Spleen (tissue), 7 donors: ENCODE measurements around the gene ARGFX.

Experiments used
- CTCF ChIP-seq, 11 experiments: fragments of 200-600 bp in 7 of 11; fragments of 450-650 bp in 4 of 11; sonication (generic) in 4 of 11; IDR thresholded peaks in 8 of 11; conservative IDR thresholded peaks in 3 of 11; 1 replicate in 7 of 11; 2 replicates in 4 of 11; pipeline versions ENCODE4 v1.4.0 to v1.8.0; 2016 to 2021; ENCODE audit warnings: antibody characterized with exemption in 11 of 11, inconsistent platforms in 4 of 11, mild to moderate bottlenecking in 1 of 11
- POLR2A ChIP-seq, 3 donors: fragments of 450-650 bp; IDR thresholded peaks; one replicate each; pipeline ENCODE4 v1.5.1; 2017; ENCODE audit warnings: antibody characterized with exemption in 3 of 3, mild to moderate bottlenecking in 1 of 3
- donor health status: DM: no; HTN: no; CAD: no; lungs with moderate emphysema.
- donor health status: DM: no; HTN: no; CAD: no.
- donor health status: DM: no; HTN: no; CAD: no.

- TF ChIP-seq CTCF (IDR thresholded peaks at IDR 0.05 in 8 of 11, conservative IDR thresholded peaks at IDR 0.05 in 3 of 11) (no peak), POLR2A (IDR thresholded peaks at IDR 0.05) (no peak)
Observed at GRCh38 chr3:121517953-121518655, 49.6 kb upstream of the ARGFX start.
